OCI-M2 (cell line): ENCODE measurements around the gene DHRSX.
"Not testable (repeated sequence)": the region's sequence is repeated elsewhere in the genome, so short reads cannot be mapped to it uniquely, and the experiment has no call there.

Source experiments
- DNase-seq: peaks from one replicate; lab custom pipeline; 2025; ENCODE audit not compliant: unreplicated experiment; lab: John Stamatoyannopoulos, UW

The DHRSX gene

DNA sequence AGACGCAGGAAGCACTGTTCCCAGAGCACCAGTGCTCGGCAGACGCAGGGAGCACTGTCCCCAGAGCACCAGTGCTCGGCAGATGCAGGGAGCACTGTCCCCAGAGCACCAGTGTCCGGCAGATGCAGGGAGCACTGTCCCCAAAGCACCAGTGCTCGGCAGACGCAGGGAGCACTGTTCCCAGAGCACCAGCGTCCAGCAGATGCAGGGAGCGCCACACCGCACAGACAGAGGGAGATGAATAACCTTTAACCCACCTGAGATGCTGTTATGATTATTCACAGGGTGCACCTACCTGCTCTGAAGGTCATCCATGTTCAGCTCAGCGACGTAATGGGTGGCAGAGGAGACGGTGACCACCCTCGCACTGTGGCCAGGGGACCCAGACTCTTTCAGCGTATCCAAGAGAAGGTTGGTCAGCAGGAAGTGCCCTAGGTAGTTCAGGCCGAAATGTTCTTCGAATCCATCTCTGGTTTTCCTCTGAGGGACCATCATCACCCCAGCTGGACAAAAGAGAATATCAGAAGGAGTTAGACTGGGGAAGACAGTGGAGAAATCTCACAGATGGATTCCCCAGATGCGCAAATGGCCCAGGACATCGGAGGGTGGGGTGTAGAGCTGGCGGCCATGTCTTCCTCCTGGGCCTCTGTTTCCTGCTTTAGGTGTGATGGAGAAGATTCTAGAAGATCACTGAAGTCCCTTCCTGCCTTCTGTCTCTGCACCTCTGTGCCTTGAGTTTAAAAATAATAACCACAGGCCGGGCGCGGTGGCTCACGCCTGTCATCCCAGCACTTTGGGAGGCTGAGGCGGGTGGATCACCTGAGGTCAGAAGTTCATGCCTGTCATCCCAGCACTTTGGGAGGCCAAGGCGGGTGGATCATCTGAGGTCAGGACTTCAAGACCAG is 234.1 kb downstream of the DHRSX start:
- no peak for DNase-seq

DNA sequence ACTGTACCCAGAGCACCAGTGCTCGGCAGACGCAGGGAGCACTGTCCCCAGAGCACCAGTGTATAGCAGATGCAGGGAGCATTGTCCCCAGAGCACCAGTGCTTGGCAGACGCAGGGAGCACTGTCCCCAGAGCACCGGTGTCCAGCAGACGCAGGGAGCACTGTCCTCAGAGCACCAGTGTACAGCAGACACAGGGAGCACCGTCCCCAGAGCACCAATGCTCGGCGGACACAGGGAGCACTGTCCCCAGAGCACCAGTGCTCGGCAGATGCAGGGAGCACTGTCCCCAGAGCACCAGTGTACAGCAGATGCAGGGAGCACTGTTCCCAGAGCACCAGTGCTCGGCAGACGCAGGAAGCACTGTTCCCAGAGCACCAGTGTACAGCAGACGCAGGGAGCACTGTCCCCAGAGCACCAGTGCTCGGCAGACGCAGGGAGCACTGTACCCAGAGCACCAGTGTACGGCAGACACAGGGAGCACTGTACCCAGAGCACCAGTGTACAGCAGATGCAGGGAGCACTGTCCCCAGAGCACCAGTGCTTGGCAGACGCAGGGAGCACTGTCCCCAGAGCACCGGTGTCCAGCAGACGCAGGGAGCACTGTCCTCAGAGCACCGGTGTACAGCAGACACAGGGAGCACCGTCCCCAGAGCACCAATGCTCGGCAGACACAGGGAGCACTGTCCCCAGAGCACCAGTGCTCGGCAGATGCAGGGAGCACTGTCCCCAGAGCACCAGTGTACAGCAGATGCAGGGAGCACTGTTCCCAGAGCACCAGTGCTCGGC is 234.9 kb downstream of the DHRSX start:
- DNase-seq = not testable (repeated sequence)

DNA sequence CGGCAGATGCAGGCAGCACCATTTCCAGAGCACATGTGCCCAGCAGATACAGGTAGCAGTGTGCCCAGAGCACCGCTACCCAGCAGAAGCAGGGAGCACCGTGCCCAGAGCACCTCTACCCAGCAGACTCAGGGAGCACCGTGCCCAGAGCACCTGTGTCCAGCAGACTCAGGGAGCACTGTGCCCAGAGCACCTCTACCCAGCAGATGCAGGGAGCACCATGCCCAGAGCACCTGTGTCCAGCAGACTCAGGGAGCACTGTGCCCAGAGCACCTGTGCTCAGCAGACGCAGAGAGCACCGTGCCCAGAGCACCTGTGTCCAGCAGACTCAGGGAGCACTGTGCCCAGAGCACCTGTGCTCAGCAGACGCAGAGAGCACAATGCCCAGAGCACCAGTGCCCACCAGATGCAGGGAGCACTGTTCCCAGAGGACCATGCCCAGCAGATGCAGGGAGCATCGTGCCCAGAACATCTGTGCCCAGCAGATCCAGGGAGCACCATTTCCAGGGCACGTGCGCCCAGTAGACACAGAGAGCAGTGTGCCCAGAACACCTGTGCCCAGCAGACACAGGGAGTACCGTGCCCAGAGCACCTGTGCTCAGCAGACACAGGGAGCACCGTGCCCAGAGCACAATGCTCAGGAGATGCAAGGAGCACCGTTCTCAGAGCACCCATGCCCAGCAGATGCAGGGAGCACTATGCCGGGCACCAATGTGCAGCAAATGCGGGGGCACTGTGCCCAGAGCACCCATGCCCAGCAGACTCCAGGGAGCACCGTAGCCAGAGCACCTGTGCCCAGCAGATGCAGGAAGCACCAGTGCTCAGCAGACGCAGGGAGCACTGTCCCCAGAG is 236.4 kb downstream of the DHRSX start:
- no peak for DNase-seq

DNA sequence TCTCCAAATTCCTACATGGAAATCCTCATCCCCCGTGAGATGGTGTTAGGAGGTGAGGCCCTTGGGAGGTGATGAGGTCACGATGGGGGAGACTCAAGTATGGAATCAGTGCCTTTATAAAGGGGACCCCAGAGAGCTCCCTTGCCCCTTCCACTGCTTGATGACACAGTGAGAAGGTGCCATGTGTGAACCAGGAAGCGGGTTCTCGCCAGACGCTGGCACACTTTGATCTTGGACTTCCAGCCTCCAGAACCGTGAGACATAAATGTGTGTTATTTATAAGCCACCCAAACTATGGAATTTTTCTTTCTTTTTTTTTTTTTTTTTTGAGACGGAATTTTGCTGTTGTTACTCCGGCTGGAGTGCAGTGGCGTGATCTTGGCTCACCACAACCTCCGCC is 237.6 kb downstream of the DHRSX start:
- DNase-seq = no peak

DNA sequence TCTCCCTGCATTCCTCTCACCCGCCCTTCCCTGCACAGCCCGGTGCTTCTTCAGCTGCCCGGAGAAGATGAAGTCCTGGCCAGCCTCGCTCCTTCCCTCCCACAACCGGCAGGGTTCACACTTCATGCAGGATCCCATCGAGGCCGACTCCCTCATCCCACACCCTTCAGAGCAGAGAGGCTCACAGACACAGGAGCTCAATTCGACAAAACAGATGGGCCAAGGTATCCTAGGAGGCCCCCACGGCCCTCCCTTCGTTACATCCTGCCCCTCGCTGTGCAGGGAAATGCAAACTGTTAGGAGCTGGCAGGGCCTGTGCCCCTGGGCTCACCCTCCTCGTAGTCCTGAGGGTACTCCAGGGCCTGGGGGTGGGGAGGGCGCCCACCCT is 238.1 kb downstream of the DHRSX start:
- DNase-seq = no peak

DNA sequence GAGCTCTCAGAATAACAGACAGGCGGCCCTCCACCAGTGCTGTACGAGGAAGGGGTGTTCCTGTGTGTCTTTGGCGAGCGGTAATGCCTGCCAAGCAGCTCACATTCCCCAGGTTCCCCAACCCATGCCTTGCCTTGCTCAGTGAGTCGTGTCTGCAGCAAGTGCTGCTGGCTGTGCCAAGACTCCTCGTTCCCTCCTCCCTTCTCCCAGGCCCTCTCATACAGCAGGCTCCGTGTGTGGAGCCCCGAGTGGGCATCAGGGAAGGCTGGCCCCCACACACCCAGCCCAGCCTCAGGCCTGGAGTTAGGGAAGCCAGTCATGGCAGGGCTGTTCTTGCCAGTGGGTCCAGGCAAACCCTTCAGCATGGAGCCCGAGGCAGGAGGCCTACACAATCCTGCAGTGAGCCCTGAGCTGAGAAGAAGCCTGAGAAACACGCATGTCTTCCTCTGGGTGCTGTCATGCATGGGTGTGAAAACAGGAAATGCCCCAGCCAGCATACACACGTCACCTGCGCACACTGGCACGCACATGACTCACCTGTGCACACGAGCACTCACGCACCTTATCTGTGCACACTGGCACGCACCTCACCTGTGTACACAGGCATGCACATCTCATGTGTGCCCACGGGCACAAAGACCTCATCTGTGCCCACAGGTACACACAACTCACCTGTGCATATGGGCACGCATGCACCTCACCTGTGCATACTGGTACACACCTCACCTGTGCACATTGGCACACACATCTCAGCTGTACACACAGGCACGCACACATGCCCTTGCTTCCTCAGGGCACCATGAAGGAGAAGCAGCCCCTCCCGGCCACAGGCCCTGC is 238.7 kb downstream of the DHRSX start:
- DNase-seq = no peak

DNA sequence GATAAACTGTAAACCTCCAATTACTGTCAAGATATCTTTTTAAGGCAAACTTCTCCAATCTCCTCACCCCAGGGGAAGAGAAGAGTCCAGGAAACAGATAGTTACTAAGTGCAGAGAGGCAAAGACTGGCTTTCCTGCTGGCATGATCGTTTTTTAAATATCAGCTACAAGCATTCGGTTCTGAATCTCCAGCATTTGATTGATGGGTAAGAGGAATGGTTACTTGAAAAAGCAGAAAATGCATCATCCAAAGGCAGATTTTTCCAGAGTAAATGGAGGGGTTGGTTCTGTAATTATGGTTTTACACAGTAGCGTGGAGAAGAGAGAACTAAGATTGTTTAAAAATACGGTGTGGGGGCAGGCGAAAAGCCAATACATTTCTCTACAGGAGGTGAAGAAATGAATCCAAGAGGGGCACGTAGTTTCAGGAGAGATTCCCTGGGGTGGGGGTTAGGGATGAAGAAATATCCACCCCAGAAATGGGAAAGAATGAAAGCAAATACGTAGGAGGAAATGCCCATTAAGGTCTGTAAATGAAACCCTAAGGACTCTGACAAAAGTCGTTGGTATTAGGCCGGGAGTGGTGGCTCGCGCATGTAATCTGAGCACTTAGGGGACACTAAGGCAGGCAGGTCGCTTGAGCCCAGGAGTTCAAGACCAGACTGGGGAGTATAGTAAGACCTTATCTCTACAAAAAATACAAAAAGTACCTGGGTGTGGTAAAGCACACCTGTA is 248.3 kb downstream of the DHRSX start:
- no peak for DNase-seq

DNA sequence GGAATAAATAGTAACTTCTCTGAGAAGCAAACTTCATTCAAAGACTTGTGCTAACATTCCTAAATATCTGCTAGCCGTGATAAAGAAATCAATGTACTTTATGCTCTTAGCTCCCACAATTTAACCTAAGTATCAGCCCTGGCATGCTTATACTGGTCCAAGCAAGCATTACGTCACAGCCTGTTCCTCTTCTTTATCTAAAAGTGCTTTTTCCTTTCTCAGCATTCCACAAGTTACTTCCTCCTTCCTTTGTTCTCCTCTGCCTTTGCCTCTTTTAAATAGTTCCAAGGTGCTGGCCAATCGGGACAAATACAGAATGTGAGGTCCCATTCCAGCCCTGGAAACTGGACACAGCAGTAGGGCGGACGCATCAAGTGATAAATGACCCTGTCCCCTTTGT is 249.6 kb downstream of the DHRSX start:
- DNase-seq = no peak

DNA sequence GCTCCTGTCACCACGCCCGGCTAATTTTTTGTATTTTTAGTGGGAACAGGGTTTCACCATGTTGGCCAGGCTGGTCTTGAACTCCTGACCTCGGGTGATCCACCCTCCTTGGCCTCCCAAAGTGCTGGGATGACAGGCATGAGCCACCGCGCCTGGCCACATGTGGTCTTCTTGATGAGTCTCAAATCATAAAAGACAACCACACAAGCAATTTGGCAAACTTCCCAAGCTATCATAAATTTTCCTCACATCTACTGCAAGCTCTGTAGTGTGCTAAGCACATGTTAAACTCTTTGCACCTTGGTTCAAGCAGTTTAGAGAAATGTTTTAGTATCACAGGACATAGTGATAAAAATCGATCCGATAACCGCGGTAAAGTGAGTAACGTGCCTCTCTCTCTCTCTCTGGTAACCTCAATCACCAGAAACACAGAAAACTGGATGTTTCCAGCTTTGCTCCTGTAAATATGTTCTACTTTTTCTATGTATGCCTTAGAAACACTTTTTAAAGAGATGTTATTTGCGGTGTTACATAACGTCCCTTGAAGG is 256.8 kb downstream of the DHRSX start:
- DNase-seq = no peak

DNA sequence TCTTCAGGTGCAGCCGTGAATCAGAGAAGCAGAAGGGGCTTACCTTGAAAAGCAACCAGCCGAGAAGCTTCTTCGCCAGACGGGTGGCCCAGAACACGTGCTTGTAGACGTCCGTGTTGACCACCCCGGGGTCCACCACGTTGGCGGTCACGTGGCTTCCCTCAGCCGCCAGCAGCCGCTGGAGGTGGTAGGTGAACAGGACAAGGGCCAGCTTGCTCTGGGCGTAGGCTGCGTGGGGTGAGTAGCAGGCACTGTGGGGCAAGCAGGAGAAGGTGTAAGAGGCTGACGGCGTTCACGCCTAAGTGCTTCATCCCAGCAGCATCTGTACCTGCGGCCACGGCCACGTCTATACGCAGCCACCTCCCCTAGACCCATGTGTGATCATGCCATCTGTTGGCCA is 257.8 kb downstream of the DHRSX start:
- no peak for DNase-seq

DNA sequence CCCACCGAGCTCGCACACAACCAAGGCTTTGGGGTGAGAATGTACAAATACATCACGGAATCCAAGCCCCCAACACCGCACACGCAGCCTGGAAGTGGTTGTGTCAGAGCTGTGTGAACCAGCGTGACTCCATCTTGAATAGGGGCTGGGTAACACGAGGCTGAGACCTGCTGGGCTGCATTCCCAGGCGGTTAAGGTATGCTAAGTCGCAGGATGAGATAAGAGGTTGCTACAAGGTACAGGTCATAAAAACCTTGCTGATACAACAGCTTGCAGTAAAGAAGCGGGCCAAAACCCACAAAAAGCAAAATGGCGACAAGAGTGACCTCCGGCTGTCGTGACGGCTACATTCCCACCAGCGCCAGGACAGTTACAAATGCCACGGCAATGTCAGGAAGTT is 258.4 kb downstream of the DHRSX start:
- no peak for DNase-seq

DNA sequence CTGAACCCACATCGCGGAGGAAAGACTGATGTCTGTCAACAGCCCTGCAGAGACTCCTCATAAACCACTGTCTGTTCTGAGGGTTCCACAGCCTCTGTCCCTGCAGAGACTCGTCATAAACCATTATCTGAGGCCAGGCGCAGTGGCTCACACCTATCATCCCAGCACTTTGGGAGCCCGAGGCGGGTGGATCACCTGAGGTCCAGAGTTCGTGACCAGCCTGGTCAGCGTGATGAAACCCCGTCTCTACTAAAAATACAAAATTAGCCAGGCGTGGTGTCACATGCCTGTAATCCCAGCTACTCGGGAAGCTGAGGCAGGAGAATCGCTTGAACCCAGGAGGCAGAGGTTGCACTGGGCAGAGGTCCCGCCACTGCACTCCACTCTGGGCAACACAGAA is 259.3 kb downstream of the DHRSX start:
- DNase-seq = not testable (repeated sequence)

DNA sequence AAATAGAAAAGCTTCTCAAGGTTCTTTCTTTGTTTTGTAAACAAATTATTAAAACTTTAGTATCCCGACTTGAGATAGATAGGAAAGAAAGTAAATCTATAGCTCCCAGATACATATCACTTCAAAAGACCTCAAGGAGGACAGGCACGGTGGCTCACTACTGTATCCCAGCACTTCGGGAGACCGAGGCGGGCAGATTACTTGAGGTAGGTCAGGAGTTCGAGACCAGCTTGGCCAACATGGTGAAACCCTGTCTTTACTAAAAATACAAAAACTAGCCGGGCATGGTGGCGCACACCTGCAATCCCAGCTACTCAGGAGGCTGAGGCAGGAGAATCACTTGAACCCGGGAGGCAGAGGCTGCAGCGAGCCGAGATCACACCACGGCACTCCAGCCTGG is 260.0 kb downstream of the DHRSX start:
- DNase-seq = not testable (repeated sequence)

DNA sequence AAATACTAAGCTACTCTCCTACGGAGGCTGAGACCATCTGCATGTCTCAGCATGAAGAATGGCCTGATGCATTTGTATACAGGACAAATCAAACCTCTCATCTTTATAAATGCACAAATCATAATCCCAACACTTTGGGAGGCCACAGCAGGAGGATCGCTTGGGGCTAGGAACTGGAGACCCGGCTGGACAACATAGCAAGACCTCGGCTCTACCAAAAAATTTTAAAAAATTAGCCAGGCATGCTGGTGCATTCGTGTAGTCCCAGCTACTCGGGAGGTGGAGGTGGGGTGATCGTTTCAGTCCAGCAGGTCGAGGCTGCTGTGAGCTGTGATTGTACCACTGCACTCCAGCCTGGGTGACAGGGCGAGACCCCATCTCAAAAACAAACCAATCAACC is 262.8 kb downstream of the DHRSX start:
- DNase-seq = no peak

DNA sequence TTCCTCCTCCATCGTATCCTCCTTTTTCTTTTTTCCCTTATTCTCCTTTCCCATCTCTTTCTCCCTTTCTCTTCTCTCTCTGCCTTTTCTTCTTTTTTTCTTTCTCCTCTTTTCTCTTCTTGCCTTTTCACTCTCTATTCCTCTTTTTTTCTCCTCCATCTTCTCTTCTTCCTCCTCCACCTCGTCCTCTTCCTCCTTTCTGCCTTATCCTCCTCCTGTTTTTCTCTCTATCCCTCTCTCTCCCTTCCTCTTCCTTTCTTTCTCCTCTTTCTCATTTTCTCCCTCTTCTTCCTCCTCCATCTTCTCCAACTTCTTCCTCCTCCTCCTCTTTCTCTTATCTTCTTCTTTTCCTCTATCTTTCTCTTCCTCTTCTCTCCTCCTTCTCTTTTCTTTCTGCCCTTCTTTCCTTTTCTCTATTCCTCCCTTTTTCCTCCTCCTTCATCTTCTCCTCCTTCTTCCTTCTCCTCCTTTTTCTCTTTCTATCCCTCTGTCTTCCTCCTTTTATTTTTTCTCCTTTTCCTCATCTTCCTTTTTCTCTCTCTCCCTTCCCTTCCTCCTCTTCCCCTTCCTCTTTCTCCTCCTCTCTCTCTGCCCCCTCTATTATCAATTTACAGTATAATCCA is 269.1 kb downstream of the DHRSX start:
- no peak for DNase-seq

DNA sequence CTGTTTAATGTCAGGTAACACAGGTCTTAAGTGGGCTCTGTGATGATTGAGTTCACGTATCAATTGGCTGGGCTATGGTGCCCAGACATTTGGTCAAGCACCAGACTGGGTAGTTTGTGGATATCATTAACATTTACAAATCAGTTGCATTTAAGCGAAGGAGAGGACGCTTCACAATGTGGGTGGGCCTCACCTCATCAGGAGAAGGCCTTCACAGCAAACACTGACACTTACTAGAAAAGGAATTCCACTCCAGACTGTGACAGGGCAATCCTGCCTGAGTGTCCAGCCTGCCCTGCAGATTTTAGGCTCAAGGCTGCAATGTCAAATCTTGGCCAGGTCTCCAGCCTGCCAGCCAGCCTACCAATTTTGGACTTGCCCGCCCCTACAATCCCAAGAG is 270.3 kb downstream of the DHRSX start:
- no peak for DNase-seq

DNA sequence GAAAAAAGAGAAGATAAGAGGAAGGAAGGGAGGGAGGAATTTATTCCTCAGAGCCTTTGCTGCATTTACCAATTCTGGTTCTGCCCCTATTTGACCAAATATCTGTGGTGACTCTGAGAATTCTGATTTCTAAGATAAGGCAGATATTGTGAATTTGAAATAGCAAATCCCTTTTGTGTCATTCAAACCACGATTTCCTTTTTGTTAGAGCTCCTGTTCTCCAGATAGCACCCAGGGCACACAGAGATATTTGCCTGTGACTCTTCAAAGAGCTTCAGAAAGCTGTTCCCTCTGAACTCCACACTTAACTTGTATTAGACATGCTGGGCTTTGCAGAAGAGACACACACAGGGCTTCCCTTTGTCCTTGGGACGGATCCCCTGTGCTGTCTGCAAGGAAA is 272.2 kb downstream of the DHRSX start:
- no peak for DNase-seq

DNA sequence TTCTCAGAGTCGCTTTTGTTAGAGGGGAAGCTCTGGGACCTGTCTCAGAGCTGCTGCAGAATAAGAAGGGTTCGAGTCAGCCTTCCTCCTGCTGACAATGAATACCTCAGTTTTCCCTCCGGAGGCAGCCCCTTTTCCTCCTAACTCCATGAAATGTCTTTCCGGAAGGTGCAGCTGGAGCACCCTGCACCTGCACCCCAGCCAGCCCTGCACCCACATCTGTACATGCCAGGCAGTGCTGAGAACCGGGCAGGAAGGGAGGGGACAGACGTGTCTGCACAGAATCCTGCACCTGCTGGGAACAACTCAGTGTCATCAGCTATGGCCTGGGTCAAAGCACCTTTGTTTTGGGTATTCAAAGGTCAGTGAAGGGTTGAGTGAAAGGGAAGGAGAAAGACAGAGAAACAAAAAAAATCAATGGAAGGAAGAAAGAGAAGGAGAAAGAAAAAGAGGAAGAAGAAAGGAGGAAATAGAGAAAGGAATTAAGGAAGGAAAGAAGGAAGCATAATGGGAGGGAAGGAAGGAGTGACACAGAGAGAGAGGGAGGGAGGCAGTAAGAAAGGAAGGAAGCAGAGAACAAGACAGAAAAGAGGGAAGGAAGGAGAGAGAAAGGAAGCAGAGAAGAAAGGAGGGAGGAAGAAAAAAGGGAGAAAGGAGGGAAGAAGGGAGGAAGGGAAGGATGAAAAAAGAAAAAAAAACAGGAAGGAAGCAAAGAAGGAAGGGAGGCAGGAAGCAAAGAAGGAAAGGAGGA is 273.7 kb downstream of the DHRSX start:
- no peak for DNase-seq
